HG03066 (cell line): ENCODE results near the gene DPH3.

Experiments used
- ATAC-seq: cut with Tn5 transposase; IDR thresholded peaks from one replicate; pipeline ENCODE4 v1.9.1; 2021; ENCODE audit warnings: low read depth; ENCODE audit not compliant: unreplicated experiment

DPH3 gene

GRCh38 chr3:16239086-16239770 lies 25.5 kb downstream of the DPH3 start:
- no peak for ATAC-seq

DNA sequence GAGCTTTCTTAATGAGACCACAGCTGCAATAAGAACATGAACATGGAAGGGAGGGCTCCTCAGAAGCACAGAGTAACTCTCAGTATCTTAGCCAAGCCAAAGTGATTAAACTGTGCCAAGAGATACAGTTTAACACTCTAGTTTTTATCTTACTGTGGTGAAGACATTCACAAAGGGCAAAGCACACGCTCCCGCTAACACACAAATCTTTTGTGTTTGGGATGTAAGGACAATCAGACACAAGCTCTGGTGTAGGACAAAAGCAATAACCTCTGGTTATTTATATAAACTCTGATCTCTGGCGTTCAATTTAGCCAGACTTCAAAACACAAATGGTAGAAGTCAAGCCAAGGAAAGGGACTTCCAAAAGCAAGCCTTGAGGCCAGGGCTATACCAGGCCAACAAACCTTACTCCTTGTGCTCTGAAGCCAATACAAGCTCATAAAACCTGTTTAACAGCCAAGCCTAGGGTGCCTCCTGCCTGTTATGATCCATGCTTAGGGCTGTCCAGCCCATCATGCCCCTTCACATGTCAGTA lies 27.8 kb downstream of the DPH3 start:
- no peak for ATAC-seq

DNA sequence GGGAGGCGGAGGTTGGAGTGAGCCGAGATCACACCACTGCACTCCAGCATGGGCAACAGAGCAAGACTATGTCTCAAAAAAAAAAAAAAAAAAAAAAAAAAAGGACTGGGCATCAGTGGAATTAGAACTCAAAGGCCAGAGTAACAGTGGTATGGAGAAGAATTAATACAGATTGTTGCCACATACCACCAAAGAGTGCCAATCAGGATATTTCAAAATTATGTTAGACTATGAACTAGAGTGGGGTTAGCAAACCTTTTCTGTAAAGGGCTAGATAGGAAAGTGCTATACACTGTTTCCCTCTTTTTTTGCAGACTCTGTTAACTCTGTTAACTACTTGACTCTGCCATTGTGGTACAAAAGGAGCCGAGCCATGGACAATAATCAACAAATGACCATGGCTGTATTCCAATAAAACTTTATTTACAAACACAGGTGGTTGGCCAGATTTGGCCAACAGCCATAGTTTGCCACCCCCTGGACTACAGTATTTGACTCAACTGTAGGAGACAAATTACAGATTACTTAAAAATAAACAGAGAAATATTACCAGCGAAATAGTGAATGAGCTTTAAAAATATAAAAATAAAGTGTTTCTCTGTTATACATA lies 28.6 kb downstream of the DPH3 start:
- no peak for ATAC-seq

GRCh38 chr3:16234281-16234680 lies 30.5 kb downstream of the DPH3 start:
- no peak for ATAC-seq

GRCh38 chr3:16233806-16234205 lies 30.9 kb downstream of the DPH3 start:
- ATAC-seq: no peak

DNA sequence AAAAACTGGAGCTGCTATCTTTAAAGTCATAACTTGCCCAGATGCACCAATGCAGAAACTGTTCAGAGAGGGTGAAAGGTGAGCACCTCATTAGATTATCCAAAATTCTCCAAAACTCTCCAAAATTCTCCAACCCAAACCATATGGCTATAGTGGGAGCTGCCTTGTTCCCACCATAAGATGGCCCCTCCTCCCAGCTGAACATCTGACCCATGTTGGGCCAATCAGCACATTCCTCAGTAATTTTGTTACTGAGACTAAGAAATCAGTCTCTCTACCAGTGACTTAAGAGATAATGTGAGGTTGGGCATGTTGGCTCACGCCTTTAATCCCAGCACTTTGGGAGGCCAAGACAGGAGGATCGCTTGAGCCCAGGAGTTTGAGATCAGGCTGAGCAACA lies 32.8 kb downstream of the DPH3 start:
- ATAC-seq: no peak

DNA sequence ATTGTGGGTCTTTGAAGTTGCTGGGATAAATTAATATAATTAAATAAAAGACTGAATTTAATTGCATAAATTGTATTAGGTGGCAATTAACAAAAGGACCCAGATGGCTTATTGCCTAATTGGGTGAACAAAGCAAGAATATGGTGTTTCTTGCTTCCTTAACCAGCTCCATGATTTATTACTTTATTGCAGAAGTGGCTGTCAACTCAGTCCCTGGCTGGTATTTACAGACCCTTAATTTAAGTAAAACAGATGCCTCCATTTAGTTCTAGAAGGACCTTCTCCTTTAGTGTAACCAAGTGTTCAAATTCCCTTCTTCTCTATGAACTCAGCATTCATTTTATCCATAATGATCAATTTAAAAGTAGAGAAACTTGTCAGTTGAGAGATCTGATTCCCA lies 35.1 kb downstream of the DPH3 start:
- ATAC-seq: no peak

- ATAC-seq: no peak
Measured at GRCh38 chr3:16227566-16227965, 37.2 kb downstream of the DPH3 start.

- ATAC-seq: no peak
Measured at GRCh38 chr3:16224325-16224724, 40.4 kb downstream of the DPH3 start.

DNA sequence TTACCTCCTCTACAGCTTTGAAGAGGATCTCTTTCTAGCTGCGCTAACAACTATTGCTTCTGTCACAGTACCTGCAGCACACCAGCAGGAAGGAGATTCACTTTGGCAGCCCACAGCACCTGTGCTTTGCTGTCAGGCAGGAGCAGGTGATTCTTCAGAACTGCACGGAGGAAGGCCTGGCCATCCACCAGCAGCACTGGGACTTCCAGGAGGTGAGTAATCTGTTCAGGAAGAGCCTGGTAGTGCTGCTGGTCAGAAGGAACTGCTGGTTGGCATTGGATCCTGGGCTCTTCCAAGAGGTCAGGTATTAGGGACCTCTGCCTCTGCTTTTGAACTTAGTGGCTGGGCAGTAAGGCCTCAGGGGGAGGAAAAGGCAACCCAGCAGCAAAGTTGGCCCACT lies 42.2 kb downstream of the DPH3 start:
- ATAC-seq: no peak

DNA sequence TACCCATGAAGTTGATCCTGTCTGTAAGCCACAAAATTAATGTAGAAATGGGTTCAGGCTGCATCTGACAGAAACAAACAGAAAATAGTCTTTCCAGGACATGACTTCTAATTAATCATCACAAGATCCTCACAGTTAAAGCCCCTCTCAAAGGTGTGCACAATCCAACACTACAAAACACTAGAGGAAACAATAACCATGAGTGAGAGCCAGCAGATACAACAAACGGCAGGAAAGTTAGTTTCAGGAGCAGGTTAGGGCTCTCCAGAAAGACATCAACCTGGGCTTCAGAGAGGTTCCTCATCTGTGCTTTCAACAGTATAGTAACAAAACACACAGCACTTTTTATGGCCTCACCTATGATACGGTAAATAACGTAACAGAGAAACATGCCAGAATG lies 42.8 kb downstream of the DPH3 start:
- no peak for ATAC-seq

DNA sequence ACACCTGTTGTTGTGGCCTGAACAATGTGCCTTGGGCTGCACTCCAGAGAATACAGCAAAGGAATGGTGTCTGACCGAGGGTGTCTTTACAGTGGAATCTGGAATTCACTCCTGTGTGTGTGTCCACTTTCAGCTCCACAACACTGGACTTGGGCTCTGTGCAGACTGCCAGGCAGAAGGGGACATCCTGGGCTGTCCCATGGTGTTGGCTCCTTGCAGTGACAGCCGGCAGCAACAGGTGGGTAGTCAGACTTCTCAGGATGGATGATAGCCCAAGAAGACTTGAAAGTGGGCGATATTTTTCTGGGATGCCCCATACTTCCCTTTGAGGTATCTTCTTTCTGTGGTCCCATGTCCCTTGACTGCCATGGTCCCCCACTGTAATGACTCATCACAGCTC lies 45.0 kb downstream of the DPH3 start:
- no peak for ATAC-seq

DNA sequence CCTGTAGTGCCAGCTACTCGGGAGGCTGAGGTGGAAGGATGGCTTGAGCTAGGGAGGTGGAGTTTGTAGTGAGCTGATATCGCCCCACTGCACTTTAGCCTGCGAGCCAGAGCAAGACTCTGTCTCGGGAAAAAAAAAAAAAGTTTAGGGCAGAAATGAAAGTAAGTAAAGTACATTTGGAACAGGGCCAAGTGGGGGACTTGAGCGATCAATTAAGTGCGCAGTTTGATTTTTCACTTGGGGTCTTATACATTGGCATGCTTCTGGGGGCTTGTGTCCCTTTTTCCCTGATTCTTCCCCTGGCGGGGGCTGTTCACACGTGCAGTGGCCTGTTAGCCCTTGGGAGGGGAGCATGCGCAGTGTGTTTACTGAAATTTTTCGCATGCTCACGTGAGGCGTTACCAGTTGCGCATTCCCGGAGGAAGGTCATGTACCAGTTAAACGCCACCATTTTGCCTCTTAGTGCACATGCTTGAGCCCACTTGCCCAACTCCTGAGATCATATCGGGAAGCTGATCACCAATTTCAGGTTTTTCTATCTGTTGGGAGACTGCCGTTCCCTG lies 48.3 kb downstream of the DPH3 start:
- ATAC-seq: no peak

DNA sequence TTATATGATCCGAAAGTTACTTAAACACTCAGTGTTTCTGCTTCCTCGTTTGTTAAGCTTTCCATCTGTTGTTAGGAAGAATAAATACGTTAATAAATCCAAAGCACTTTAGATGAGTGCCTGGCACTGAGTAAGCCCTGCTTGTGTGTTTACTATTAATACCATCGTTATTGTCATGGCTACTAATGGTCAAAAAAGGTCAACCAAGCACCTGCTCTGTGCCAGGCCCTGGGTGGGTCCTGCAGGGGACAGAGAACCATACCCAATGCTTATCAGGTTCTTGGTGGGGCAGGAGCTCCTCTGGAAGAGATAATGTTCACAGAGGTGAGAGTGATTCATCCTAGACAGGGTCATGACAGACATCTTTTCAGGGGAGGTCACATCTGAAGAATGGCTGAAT lies 50.4 kb downstream of the DPH3 start:
- ATAC-seq: no peak

DNA sequence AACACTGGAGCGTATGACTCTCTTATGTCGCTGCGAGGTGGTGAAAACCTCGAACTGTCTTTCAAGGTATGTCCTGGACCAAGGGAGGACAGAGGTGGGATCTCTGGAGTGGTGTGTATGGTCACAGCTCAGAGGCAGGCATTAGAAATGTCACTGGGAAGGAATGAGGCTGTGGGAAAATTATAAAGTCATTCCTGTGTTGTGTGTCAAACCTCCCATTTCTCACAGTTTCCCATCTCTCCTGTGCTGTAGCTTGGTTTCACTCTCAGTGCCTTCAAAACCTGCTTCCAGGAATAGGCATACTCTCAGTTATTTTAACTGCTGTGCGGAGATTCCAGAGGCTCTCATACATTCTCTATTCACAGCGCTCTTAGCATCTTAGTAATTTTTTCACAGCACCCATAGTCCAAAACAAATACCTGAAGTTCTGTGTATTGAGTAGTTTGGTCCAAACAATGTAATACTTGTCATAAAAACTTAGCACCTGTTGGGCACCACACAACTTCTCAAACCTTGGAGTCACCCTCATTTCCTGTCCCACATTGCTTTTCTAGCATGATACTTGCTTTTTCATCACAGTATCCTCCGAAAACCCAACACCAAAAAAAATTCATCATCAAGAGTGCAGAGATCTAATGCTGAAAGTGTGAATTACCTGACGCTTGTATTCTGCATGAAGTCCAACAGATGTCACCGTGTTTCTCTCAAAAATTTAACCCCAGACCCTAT lies 53.4 kb downstream of the DPH3 start:
- no peak for ATAC-seq
